ENCODE results near the gene UBR2. TPM values are rescaled to one million over a fixed set of nuclear protein-coding genes. Genes with fewer than 3 reads are reported as not detected.

Gene UBR2
- total and polyA plus RNA-seq, 2 of the 13 experiments (the other 11 are each of a cell fraction or from before 2014, with no cell fraction given), result 17.6 to 29.3 TPM

DNA sequence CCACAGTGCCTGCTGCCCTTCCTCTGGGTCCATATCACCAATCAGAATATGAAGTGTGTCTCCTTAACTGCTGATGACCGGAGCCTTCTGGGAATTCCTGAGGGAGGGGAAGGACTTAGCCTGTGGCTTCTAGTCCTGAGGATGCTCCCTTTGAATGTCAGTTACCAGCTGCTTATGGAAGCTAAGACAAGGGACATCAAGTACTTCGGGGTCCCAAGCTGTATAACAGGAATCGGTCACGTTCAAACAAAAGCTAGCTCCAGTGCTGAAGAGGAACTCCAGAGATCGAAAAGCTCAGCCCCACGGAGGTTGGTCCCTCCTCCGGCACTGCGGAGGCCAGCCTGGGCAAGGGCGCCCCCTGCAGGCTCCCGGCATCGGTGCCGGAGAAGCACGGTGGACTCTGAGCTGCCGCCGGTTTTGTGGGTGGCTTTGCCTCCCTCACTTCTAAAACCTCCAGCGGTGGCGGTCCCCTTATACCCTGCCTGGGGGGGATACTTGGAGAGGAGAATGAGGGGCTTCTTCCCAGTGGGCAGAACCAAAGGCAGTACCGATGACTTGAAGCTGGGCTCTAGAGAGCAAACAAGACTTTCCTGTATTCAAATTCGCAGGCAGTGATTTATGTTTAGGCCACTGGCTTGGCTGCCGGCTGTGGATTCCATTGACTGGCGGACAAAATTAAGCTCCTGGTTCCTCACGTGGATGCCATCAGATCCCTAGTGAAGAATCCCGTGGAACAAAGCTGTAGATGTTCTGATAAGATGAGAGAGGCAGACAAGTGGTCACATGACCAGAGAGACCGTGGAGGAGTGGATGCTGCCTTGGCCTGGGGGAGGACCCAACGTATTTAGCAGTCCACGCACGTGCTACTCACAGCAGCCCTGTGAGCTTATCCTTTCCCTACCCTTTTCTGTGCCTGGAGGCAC, 16.2 kb upstream of the UBR2 start (continued):
- TF ChIP-seq POLR2G (IDR thresholded peaks at IDR 0.05; ENCODE audit: low read depth, low read length), result no peak
- TF ChIP-seq, protein P1, sequence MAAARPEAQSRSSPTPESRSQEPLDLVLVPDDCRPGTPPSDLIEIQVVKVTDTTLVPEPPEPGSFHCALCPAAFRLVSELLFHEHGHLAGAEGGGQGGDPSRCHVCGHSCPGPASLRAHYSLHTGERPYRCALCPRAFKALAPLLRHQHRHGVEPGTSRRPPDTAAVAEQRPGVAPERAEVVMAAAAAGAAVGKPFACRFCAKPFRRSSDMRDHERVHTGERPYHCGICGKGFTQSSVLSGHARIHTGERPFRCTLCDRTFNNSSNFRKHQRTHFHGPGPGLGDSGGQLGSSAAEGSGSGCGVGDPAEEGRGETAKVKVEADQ (CRISPR knock-in tag; IDR thresholded peaks at IDR 0.05; ENCODE audit: borderline replicate concordance), result peak; percentile 42; the same call in 1 of the 2 replicates
- no peak; the same call in 1 of the 2 replicates for TF ChIP-seq ZNF292 (CRISPR knock-in tag; IDR thresholded peaks at IDR 0.05; ENCODE audit: borderline replicate concordance, low read depth)
- TF ChIP-seq, protein P2, sequence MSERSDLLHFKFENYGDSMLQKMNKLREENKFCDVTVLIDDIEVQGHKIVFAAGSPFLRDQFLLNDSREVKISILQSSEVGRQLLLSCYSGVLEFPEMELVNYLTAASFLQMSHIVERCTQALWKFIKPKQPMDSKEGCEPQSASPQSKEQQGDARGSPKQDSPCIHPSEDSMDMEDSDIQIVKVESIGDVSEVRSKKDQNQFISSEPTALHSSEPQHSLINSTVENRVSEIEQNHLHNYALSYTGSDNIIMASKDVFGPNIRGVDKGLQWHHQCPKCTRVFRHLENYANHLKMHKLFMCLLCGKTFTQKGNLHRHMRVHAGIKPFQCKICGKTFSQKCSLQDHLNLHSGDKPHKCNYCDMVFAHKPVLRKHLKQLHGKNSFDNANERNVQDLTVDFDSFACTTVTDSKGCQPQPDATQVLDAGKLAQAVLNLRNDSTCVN (CRISPR knock-in tag; IDR thresholded peaks at IDR 0.05; ENCODE audit: borderline replicate concordance), result peak; percentile 27; the same call in 1 of the 2 replicates
- TF ChIP-seq, protein P3, sequence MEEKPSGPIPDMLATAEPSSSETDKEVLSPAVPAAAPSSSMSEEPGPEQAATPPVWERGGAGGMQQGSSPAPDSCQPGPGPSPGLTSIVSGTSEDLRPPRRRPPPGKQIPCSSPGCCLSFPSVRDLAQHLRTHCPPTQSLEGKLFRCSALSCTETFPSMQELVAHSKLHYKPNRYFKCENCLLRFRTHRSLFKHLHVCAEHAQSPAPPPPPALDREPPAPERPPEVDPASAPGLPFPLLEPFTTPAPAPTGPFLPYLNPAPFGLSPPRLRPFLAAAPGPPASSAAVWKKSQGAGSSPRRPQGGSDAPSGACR (CRISPR knock-in tag; IDR thresholded peaks at IDR 0.05), result no peak
- TF ChIP-seq, protein P4, sequence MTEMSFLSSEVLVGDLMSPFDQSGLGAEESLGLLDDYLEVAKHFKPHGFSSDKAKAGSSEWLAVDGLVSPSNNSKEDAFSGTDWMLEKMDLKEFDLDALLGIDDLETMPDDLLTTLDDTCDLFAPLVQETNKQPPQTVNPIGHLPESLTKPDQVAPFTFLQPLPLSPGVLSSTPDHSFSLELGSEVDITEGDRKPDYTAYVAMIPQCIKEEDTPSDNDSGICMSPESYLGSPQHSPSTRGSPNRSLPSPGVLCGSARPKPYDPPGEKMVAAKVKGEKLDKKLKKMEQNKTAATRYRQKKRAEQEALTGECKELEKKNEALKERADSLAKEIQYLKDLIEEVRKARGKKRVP (CRISPR knock-in tag; IDR thresholded peaks at IDR 0.05), result no peak
- no peak for TF ChIP-seq ZNF562 (CRISPR knock-in tag; IDR thresholded peaks at IDR 0.05; ENCODE audit: borderline replicate concordance)
- no peak for TF ChIP-seq ZNF598 (CRISPR knock-in tag; IDR thresholded peaks at IDR 0.05; ENCODE audit: borderline replicate concordance)
- TF ChIP-seq, protein P5, sequence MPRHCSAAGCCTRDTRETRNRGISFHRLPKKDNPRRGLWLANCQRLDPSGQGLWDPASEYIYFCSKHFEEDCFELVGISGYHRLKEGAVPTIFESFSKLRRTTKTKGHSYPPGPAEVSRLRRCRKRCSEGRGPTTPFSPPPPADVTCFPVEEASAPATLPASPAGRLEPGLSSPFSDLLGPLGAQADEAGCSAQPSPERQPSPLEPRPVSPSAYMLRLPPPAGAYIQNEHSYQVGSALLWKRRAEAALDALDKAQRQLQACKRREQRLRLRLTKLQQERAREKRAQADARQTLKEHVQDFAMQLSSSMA (CRISPR knock-in tag; IDR thresholded peaks at IDR 0.05), result no peak
- no peak for TF ChIP-seq NFE2L2 (IDR thresholded peaks at IDR 0.05; ENCODE audit: low read length)
- TF ChIP-seq NR1H2 (CRISPR knock-in tag; IDR thresholded peaks at IDR 0.05; ENCODE audit: borderline replicate concordance, low read depth), result no peak
- no peak for TF ChIP-seq PITX1 (CRISPR knock-in tag; IDR thresholded peaks at IDR 0.05)
- no peak for TF ChIP-seq ZNF776 (CRISPR knock-in tag; IDR thresholded peaks at IDR 0.05)
- TF ChIP-seq, protein P6, sequence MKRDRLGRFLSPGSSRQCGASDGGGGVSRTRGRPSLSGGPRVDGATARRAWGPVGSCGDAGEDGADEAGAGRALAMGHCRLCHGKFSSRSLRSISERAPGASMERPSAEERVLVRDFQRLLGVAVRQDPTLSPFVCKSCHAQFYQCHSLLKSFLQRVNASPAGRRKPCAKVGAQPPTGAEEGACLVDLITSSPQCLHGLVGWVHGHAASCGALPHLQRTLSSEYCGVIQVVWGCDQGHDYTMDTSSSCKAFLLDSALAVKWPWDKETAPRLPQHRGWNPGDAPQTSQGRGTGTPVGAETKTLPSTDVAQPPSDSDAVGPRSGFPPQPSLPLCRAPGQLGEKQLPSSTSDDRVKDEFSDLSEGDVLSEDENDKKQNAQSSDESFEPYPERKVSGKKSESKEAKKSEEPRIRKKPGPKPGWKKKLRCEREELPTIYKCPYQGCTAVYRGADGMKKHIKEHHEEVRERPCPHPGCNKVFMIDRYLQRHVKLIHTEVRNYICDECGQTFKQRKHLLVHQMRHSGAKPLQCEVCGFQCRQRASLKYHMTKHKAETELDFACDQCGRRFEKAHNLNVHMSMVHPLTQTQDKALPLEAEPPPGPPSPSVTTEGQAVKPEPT (CRISPR knock-in tag; IDR thresholded peaks at IDR 0.05; ENCODE audit: low read depth), result no peak
- TF ChIP-seq RCOR2 (CRISPR knock-in tag; IDR thresholded peaks at IDR 0.05), result no peak
- TF ChIP-seq HNRNPH1 (optimal IDR thresholded peaks at IDR 0.05; ENCODE audit: low read depth, low read length), result no peak
- TF ChIP-seq GTF3A (CRISPR knock-in tag; conservative IDR thresholded peaks at IDR 0.05), result no peak
- no peak for TF ChIP-seq HOXA9 (CRISPR knock-in tag; IDR thresholded peaks at IDR 0.05; ENCODE audit: borderline replicate concordance)
- no peak for TF ChIP-seq ZNF253 (CRISPR knock-in tag; IDR thresholded peaks at IDR 0.05; ENCODE audit: borderline replicate concordance)
- TF ChIP-seq RFXANK (CRISPR knock-in tag; IDR thresholded peaks at IDR 0.05), result no peak
- peak; percentile 73; the same call in 1 of the 2 replicates for TF ChIP-seq TBX2 (CRISPR knock-in tag; IDR thresholded peaks at IDR 0.05; ENCODE audit: borderline replicate concordance)
